IMR-90 (cell line): Measurements from ENCODE around the gene AMFR. TPM values are rescaled to one million over a fixed set of nuclear protein-coding genes. Genes with fewer than 3 reads are reported as not detected.

Experiments used
- ATAC-seq: fragments of 200-7000 bp; cut with Tn5 transposase; 2 replicates; pipeline ENCODE4 v1.9.1; 2020; ENCODE audit warnings: low read depth, mild to moderate bottlenecking, moderate library complexity
- BruUV-seq: library from RNA; stranded (reverse); fragments of 400-500 nt; replicated peaks from 2 replicates; lab custom pipeline; 2021; lab: Mats Ljungman, UMichigan
- CTCF ChIA-PET: fragments of 300-600 bp; formaldehyde crosslinking; extraction: SDS; loops from one replicate; lab custom pipeline; 2021; ENCODE audit warnings: antibody characterized with exemption; lab: Yijun Ruan, JAX
- POLR2A ChIA-PET: fragments of 300-600 bp; sonication (Branson Sonifier 250); formaldehyde crosslinking; loops from one replicate; lab custom pipeline; 2022; ENCODE audit warnings: antibody characterized with exemption; ENCODE audit not compliant: unreplicated experiment; lab: Charles Lee
- DNase-seq: peaks from one replicate; pipeline ENCODE4 v3.0.0; 2013
- H2AFZ ChIP-seq: replicated peaks from 2 replicates; pipeline ENCODE3; 2013; ENCODE audit warnings: low read length, mild to moderate bottlenecking; ENCODE audit not compliant: poor library complexity
- H2AK5ac ChIP-seq: 2 replicates; pipeline ENCODE4 v1.6.1; 2013; ENCODE audit warnings: low read depth, low read length, inconsistent platforms
- H2AK9ac ChIP-seq: replicated peaks from 2 replicates; pipeline ENCODE3; 2013; ENCODE audit warnings: mild to moderate bottlenecking, low read depth, low read length, moderate library complexity; ENCODE audit not compliant: poor library complexity
- H2BK120ac ChIP-seq: 2 replicates; pipeline ENCODE4 v1.6.1; 2013; ENCODE audit warnings: low read depth, low read length, inconsistent platforms
- H2BK15ac ChIP-seq: 3 replicates; pipeline ENCODE4 v1.6.1; 2013; ENCODE audit warnings: low read depth, low read length, inconsistent platforms
- H2BK20ac ChIP-seq: 2 replicates; pipeline ENCODE4 v1.6.1; 2013; ENCODE audit warnings: low read depth, mild to moderate bottlenecking, inconsistent platforms, low read length, moderate library complexity
- H2BK5ac ChIP-seq: 2 replicates; pipeline ENCODE4 v1.6.1; 2013; ENCODE audit warnings: mild to moderate bottlenecking, low read depth, low read length, inconsistent platforms; ENCODE audit not compliant: poor library complexity, severe bottlenecking
- H3K14ac ChIP-seq: replicated peaks from 2 replicates; pipeline ENCODE4 v1.6.1; 2013; ENCODE audit warnings: low read depth, low read length, inconsistent platforms
- H3K18ac ChIP-seq: 2 replicates; pipeline ENCODE4 v1.6.1; 2013; ENCODE audit warnings: low read depth, low read length, control low read depth
- H3K23ac ChIP-seq: 2 replicates; pipeline ENCODE4 v1.6.1; 2013; ENCODE audit warnings: low read depth, low read length, inconsistent platforms
- H3K27ac ChIP-seq: 2 replicates; pipeline ENCODE4 v1.5.1; 2013; ENCODE audit warnings: mild to moderate bottlenecking, control low read depth, low read length; ENCODE audit not compliant: insufficient read depth
- H3K27me3 ChIP-seq: 2 replicates; pipeline ENCODE4 v1.6.1; 2013; ENCODE audit warnings: low read length; ENCODE audit not compliant: control insufficient read depth, insufficient read depth
- H3K36me3 ChIP-seq: 2 replicates; pipeline ENCODE4 v1.6.1; 2013; ENCODE audit warnings: low read length, mixed read lengths; ENCODE audit not compliant: control insufficient read depth, insufficient read depth
- H3K4ac ChIP-seq: 2 replicates; pipeline ENCODE4 v1.6.1; 2013; ENCODE audit warnings: low read depth, low read length, inconsistent platforms
- H3K4me1 ChIP-seq: 2 replicates; pipeline ENCODE4 v1.6.1; 2013; ENCODE audit warnings: low read length, mixed read lengths; ENCODE audit not compliant: control insufficient read depth, insufficient read depth
- H3K4me2 ChIP-seq: 2 replicates; pipeline ENCODE4 v1.6.1; 2013; ENCODE audit warnings: low read depth, mild to moderate bottlenecking, control low read depth, low read length, moderate library complexity
- H3K4me3 ChIP-seq: 2 replicates; pipeline ENCODE4 v1.5.1; 2013; ENCODE audit warnings: low read depth, mild to moderate bottlenecking, control low read depth, low read length, moderate library complexity; ENCODE audit not compliant: insufficient read depth
- H3K56ac ChIP-seq: 2 replicates; pipeline ENCODE4 v1.6.1; 2013; ENCODE audit warnings: low read length, inconsistent platforms; ENCODE audit not compliant: insufficient read depth; ENCODE audit errors: extremely low read depth
- H3K79me1 ChIP-seq, 2 experiments: 2 replicates each; pipeline ENCODE4 v1.6.1; 2013; ENCODE audit warnings: low read length in 2 of 2, inconsistent platforms in 1 of 2, low read depth in 1 of 2
- H3K9ac ChIP-seq: 2 replicates; pipeline ENCODE4 v1.6.1; 2013; ENCODE audit warnings: low read depth, low read length, control low read depth
- H3K9me1 ChIP-seq: 2 replicates; pipeline ENCODE4 v1.6.1; 2013; ENCODE audit warnings: low read length, inconsistent platforms; ENCODE audit not compliant: insufficient read depth
- H3K9me3 ChIP-seq: 2 replicates; pipeline ENCODE4 v1.6.1; 2013; ENCODE audit warnings: low read length; ENCODE audit not compliant: control insufficient read depth, insufficient read depth
- H4K20me1 ChIP-seq: 2 replicates; pipeline ENCODE4 v1.6.1; 2013; ENCODE audit warnings: low read length, inconsistent platforms; ENCODE audit not compliant: insufficient read depth
- H4K5ac ChIP-seq: 2 replicates; pipeline ENCODE4 v1.6.1; 2013; ENCODE audit warnings: mild to moderate bottlenecking, low read depth, low read length, control low read depth
- H4K8ac ChIP-seq, 2 experiments: 2 replicates each; pipeline ENCODE4 v1.6.1; 2013; ENCODE audit warnings: low read depth in 2 of 2, low read length in 2 of 2, control low read depth in 1 of 2, inconsistent platforms in 1 of 2
- H4K91ac ChIP-seq: 2 replicates; pipeline ENCODE4 v1.6.1; 2013; ENCODE audit warnings: low read depth, low read length, inconsistent platforms; ENCODE audit not compliant: insufficient read depth
- BHLHE40 ChIP-seq: fragments of 150-350 bp; IDR thresholded peaks from 2 replicates; pipeline ENCODE4 v1.6.1; 2016; ENCODE audit warnings: mild to moderate bottlenecking, low read depth, low read length
- CEBPB ChIP-seq: IDR thresholded peaks from 2 replicates; pipeline ENCODE4 v1.6.1; 2012; ENCODE audit warnings: low read depth, low read length, improper control_type of control experiment
- CHD1 ChIP-seq: IDR thresholded peaks from 2 replicates; pipeline ENCODE4 v1.6.1; 2012; ENCODE audit warnings: low read depth, low read length, improper control_type of control experiment
- ELK1 ChIP-seq: fragments of 150-350 bp; IDR thresholded peaks from 2 replicates; pipeline ENCODE4 v1.6.1; 2016; ENCODE audit warnings: low read depth, mild to moderate bottlenecking, low read length, moderate library complexity, borderline replicate concordance
- FOS ChIP-seq: fragments of 150-350 bp; IDR thresholded peaks from 2 replicates; pipeline ENCODE4 v1.6.1; 2016; ENCODE audit warnings: low read depth, low read length
- MAFK ChIP-seq: IDR thresholded peaks from 2 replicates; pipeline ENCODE4 v1.6.1; 2012; ENCODE audit warnings: low read depth, low read length, improper control_type of control experiment
- MAZ ChIP-seq: IDR thresholded peaks from 2 replicates; pipeline ENCODE4 v1.6.1; 2012; ENCODE audit warnings: low read depth, mild to moderate bottlenecking, low read length, improper control_type of control experiment, moderate library complexity, borderline replicate concordance
- MXI1 ChIP-seq: IDR thresholded peaks from 2 replicates; pipeline ENCODE4 v1.6.1; 2012; ENCODE audit warnings: low read depth, mild to moderate bottlenecking, low read length, moderate library complexity, borderline replicate concordance
- NFE2L2 ChIP-seq: fragments of 150-350 bp; IDR thresholded peaks from 2 replicates; pipeline ENCODE4 v1.6.1; 2016; ENCODE audit warnings: low read depth, mild to moderate bottlenecking, low read length
- POLR2A ChIP-seq: IDR thresholded peaks from 2 replicates; pipeline ENCODE4 v1.6.1; 2012; ENCODE audit warnings: mild to moderate bottlenecking, low read depth, low read length
- RAD21 ChIP-seq: IDR thresholded peaks from 2 replicates; pipeline ENCODE4 v1.6.1; 2012; ENCODE audit warnings: low read length, improper control_type of control experiment
- RCOR1 ChIP-seq: IDR thresholded peaks from 2 replicates; pipeline ENCODE4 v1.6.1; 2012; ENCODE audit warnings: mild to moderate bottlenecking, low read length, improper control_type of control experiment; ENCODE audit not compliant: insufficient replicate concordance
- RFX5 ChIP-seq: IDR thresholded peaks from 2 replicates; pipeline ENCODE4 v1.8.0; 2012; ENCODE audit warnings: low read depth, mild to moderate bottlenecking, low read length, moderate library complexity
- SMC3 ChIP-seq: fragments of 150-350 bp; IDR thresholded peaks from 2 replicates; pipeline ENCODE4 v1.6.1; 2016; ENCODE audit warnings: low read depth, mild to moderate bottlenecking, antibody characterized with exemption, low read length, moderate library complexity
- USF2 ChIP-seq: fragments of 150-350 bp; IDR thresholded peaks from 2 replicates; pipeline ENCODE4 v1.6.1; 2017; ENCODE audit warnings: mild to moderate bottlenecking, antibody characterized with exemption, low read length, low read depth
- WGBS, 2 experiments: methylation state at CpG; one replicate each; pipeline versions ENCODE4 v1.1.5 to v1.1.7; 2013; ENCODE audit warnings: missing lambda C conversion rate in 2 of 2; ENCODE audit not compliant: insufficient read length in 1 of 2; ENCODE audit errors: extremely low coverage in 2 of 2; 5-methylcytosine and 5-hydroxymethylcytosine counted together
- dilution Hi-C: fragments of 300-500 bp; cut with HindIII; formaldehyde crosslinking; loops from one replicate; pipeline ENCODE4 v1.14.3; 2018; ENCODE audit warnings: low sequenced_read_pairs; ENCODE audit not compliant: unreplicated experiment
- in situ Hi-C: fragments of 300-500 bp; cut with MboI; formaldehyde crosslinking; loops from 3 replicates; pipeline ENCODE4 v1.14.3; 2019; ENCODE audit warnings: low sequenced_read_pairs, inconsistent platforms, mixed read lengths
- intact Hi-C: fragments of 100-400 bp; cut with micrococcal nuclease; formaldehyde crosslinking; loops from 2 replicates; pipeline ENCODE4 v1.10.0; 2022
- polyA plus RNA-seq, 3 experiments: library from polyadenylated mRNA; depleted of rRNA; stranded (reverse); fragments of >200 nt; gene quantifications; 2 replicates each; pipeline ENCODE4 v1.2.3, GENCODE V29; 2012; ENCODE audit warnings: low replicate concordance in 1 of 3
- total RNA-seq: library from RNA; depleted of rRNA; stranded (reverse); fragments of >200 nt; gene quantifications from 2 replicates; pipeline ENCODE4 v1.2.3, GENCODE V29; 2012
- TF ChIP-seq, protein P1 (sequence below): conservative IDR thresholded peaks from 2 replicates; pipeline ENCODE4 v1.5.1; 2012; ENCODE audit warnings: mild to moderate bottlenecking, low read depth, low read length, improper control_type of control experiment

AMFR gene
- total and polyA plus RNA-seq, 2 of the 4 experiments (the other 2 are of a cell fraction): 60.7 to 216 TPM

- in situ Hi-C loops (loop anchor here (25.0 kb wide), 1 partner anchor 886 kb away; the partner anchor contains the start of gene MMP2), intact Hi-C loops (no loop called here), dilution Hi-C loops (no loop called here)
- Histone ChIP-seq H2BK5ac (no peak overlapping the region), H2AK5ac (no peak overlapping the region), H3K9ac (no peak overlapping the region), H4K8ac (no peak overlapping the region), H3K4me2 (no peak overlapping the region), H4K5ac (no peak overlapping the region), H2BK20ac (no peak overlapping the region), H3K36me3 (peaks cover 10% of the 10 kb centered on the region), H3K23ac (no peak overlapping the region), H4K20me1 (peaks cover 9% of the 10 kb centered on the region), H2BK15ac (no peak overlapping the region), H3K79me1 (peaks cover 37 to 71% of the 10 kb centered on the region in 2 experiments), H3K27me3 (no peaks in the 10 kb centered on the region), H2AK9ac (no peak overlapping the region), H3K4me1 (peaks cover 13% of the 10 kb centered on the region), H3K4me3 (no peak overlapping the region), H3K9me1 (peaks cover 11% of the 10 kb centered on the region), H3K9me3 (no peaks in the 10 kb centered on the region), H3K14ac (no peak overlapping the region), H2AFZ (no peak overlapping the region), H2BK120ac (no peak overlapping the region), H4K91ac (no peak overlapping the region), H3K18ac (no peak overlapping the region), H3K4ac (no peak overlapping the region), H3K56ac (no peak overlapping the region), H3K27ac (no peak overlapping the region)
- peak; percentile 34 for DNase-seq
- ChIA-PET POLR2A (no interaction called here), CTCF (no interaction called here)
- TF ChIP-seq, protein P1, sequence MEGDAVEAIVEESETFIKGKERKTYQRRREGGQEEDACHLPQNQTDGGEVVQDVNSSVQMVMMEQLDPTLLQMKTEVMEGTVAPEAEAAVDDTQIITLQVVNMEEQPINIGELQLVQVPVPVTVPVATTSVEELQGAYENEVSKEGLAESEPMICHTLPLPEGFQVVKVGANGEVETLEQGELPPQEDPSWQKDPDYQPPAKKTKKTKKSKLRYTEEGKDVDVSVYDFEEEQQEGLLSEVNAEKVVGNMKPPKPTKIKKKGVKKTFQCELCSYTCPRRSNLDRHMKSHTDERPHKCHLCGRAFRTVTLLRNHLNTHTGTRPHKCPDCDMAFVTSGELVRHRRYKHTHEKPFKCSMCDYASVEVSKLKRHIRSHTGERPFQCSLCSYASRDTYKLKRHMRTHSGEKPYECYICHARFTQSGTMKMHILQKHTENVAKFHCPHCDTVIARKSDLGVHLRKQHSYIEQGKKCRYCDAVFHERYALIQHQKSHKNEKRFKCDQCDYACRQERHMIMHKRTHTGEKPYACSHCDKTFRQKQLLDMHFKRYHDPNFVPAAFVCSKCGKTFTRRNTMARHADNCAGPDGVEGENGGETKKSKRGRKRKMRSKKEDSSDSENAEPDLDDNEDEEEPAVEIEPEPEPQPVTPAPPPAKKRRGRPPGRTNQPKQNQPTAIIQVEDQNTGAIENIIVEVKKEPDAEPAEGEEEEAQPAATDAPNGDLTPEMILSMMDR: no peak
- no peak for TF ChIP-seq RAD21
- no peak for TF ChIP-seq POLR2A
- no peak for TF ChIP-seq SMC3
- no peak for TF ChIP-seq ELK1
- TF ChIP-seq NFE2L2: no peak
- TF ChIP-seq BHLHE40: no peak
- TF ChIP-seq MAZ: no peak
- TF ChIP-seq MAFK: no peak
- TF ChIP-seq USF2: no peak
- no peak for TF ChIP-seq FOS
- no peak for TF ChIP-seq CEBPB
- TF ChIP-seq RFX5: no peak
- no peak for TF ChIP-seq CHD1
- no peak for TF ChIP-seq RCOR1
- no peak for TF ChIP-seq MXI1
- peak; percentile 46 for ATAC-seq
- no TSS peak for BruUV-seq
- WGBS, 2 experiments: no CpG with 5 or more reads among the region's 4 CpGs
Measured at GRCh38 chr16:56373003-56373402, 52.3 kb downstream of the AMFR start.
